HUES48 (cell line): ENCODE data around the gene PEX10.
A peak's percentile ranks its signal among the peaks of the same experiment; 100 is the strongest.

Source experiments
- H3K27ac ChIP-seq: one replicate; pipeline ENCODE4 v1.7.0; 2013; ENCODE audit warnings: low read depth, low read length, inconsistent platforms
- H3K27me3 ChIP-seq: 2 replicates; pipeline ENCODE4 v1.6.1; 2013; ENCODE audit warnings: mild to moderate bottlenecking, low read length; ENCODE audit not compliant: control insufficient read depth, insufficient read depth
- H3K36me3 ChIP-seq: 2 replicates; pipeline ENCODE4 v1.6.1; 2013; ENCODE audit warnings: low read length; ENCODE audit not compliant: control insufficient read depth, insufficient read depth
- H3K4me1 ChIP-seq: 2 replicates; pipeline ENCODE4 v1.6.1; 2013; ENCODE audit warnings: mild to moderate bottlenecking, low read length; ENCODE audit not compliant: control insufficient read depth, insufficient read depth
- H3K4me3 ChIP-seq: 2 replicates; pipeline ENCODE4 v1.5.1; 2013; ENCODE audit warnings: mild to moderate bottlenecking, low read depth, low read length
- H3K9ac ChIP-seq: 2 replicates; pipeline ENCODE4 v1.6.1; 2013; ENCODE audit warnings: mild to moderate bottlenecking, low read depth, low read length, moderate library complexity
- H3K9me3 ChIP-seq: 2 replicates; pipeline ENCODE4 v1.6.1; 2013; ENCODE audit warnings: low read length; ENCODE audit not compliant: control insufficient read depth, insufficient read depth

The PEX10 gene

DNA sequence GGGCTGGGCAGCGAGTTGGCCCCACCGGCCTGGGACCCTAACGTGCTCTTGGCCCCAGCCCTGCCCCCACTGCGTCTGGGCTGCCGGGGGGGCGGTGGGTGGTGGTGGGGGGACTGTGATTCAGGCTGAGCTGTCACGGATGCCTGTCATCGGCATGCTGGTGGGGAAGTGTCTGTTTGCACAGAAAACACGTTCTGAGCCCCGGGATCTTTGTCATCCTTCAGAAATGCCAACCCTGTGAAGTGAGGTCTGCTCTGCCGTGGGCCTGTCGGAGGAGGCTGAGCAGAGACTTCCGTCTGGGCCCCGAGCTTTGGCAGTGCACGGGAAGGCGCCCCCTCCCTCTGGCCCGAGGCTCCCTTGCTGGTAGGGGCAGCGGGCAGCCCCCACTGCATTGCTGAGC lies 39.4 kb upstream of the PEX10 start:
- Histone ChIP-seq H3K27ac (no peak overlapping the region), H3K9me3 (no peaks in the 10 kb centered on the region), H3K36me3 (no peaks in the 10 kb centered on the region), H3K9ac (no peak overlapping the region), H3K27me3 (no peaks in the 10 kb centered on the region), H3K4me1 (peaks cover 17% of the 10 kb centered on the region; the same call in 1 of the 2 replicates), H3K4me3 (no peak overlapping the region)

DNA sequence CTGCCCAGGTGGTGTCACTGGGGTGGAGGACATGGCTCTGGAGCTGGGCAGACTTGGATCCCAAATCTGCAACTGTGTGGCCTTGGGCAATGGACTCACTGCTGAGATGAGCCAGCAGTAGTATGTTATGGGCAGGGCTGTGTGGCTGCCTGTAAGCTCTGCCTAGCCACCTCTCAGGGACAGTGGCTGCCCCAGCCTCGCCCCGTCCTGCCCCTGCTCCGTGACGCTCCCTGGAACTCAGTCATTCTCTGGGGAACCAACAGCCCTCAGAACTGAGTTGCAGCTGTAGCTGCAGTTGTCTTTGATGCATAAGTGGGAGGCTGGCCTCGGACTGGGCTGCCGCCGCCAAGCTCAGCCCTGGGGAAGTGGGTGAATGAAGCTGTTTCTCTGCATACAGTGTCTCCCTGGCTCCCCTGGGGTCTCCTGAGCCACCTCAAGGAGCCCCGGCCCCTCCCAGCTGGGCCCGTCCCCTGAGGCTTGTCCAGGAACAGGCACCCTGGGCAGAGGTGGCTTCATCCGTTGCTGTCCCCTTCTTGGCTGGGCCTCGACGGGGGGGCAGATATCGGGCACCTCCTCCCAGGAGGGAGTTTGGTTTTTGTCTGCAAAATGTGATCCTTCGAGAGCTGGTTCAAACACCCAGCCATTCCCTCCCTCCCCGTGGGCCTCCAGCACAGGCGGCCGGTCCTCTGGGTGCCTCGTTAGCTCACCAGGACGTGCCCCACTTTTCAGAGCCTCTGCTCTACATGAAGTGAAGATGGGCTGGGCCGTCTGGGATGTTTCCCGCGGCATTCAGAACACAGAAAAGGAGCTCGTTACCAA lies 37.5 kb upstream of the PEX10 start:
- H3K9me3 ChIP-seq, result no peaks in the 10 kb centered on the region
- no peak overlapping the region for H3K9ac ChIP-seq
- H3K27ac ChIP-seq, result no peak overlapping the region
- peaks cover 19% of the 10 kb centered on the region; the same call in 1 of the 2 replicates for H3K4me1 ChIP-seq
- no peaks in the 10 kb centered on the region for H3K36me3 ChIP-seq
- peaks cover 6% of the 10 kb centered on the region for H3K27me3 ChIP-seq
- H3K4me3 ChIP-seq, result no peak overlapping the region

DNA sequence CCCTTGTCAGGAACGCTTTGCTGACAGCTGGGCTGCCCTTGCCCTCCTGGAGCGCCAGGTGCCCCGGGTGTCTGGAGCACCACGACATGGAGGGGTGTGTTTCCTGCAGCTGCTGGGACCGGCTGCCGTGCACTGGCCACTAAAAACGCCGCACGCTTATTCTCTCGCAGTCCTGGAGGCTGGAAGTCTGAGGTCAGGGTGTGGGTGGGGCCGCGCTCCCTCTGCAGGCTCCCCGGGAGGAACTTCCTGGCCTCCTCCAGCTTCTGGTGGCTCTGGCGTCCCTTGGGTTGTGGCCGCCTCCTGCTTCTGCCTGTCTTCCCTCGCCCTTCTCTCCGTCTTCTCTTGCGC lies 35.7 kb upstream of the PEX10 start:
- peaks cover 19% of the 10 kb centered on the region; the same call in 1 of the 2 replicates for H3K4me1 ChIP-seq
- H3K36me3 ChIP-seq, result no peaks in the 10 kb centered on the region
- no peak overlapping the region for H3K4me3 ChIP-seq
- peaks cover 22% of the 10 kb centered on the region for H3K27me3 ChIP-seq
- no peak overlapping the region for H3K27ac ChIP-seq
- H3K9me3 ChIP-seq, result no peaks in the 10 kb centered on the region
- H3K9ac ChIP-seq, result no peak overlapping the region

DNA sequence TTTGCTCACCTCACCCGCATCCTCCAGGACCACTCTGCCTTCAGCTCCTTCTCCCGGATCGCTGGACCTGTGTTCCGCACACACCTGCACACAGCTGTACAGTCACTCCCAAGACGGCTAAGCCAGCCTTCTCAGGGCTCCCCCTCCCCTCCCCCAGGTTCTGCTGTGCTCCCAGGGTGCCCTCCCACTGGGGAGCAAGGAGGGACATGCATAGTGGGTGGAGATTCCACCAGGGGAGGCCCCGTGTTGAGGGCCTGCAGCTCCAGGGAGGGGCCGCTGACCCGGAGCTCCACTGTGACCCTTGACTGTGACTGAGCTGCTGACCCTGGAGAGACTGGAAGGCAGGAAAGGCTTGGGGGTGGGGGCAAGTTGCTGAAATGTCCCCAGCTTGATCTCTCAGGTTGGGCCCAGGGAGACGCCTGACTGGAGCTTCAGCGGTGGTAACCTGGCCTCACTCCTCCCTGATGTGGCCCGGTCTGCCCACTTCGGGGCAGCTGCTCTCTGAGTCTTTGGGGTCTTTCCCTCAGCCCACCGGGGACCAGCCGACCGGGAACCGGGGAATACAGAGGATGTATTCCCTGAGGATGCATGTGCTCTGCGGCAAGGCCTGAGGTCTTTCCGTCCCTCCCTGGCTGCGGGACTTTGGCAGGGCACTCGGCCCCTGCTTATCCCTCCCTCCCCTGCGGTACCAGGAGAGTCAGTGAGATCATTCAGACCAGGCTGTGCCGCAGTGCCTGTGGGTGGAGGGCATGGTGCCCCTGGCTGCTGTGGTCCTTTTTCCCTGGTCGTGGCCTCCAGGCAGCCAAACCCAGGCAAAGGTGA lies 35.1 kb upstream of the PEX10 start:
- no peak overlapping the region for H3K27ac ChIP-seq
- peaks cover 28% of the 10 kb centered on the region for H3K27me3 ChIP-seq
- peaks cover 19% of the 10 kb centered on the region; the same call in 1 of the 2 replicates for H3K4me1 ChIP-seq
- H3K36me3 ChIP-seq, result no peaks in the 10 kb centered on the region
- no peak overlapping the region for H3K9ac ChIP-seq
- H3K9me3 ChIP-seq, result no peaks in the 10 kb centered on the region
- H3K4me3 ChIP-seq, result no peak overlapping the region

DNA sequence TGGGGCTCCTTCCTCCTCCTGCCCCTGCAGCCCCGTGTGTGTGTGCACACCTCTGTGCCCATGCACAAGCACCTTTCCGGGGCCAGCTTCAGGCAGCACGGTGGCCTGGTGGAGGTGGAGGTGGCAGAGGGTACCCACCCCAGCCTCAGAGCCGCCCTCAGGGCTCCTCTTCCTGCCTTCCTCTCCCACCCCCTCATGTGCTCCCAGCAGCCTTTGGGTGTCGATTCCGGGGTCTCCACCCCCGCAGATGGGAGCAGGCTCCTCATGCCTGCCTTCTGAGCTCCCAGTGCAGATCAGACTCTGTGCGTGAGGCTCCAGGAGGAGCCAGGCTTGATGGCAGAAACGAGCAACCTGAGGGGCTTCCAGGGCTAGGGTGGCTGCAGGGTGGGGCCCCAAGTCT lies 34.5 kb upstream of the PEX10 start:
- peaks cover 34% of the 10 kb centered on the region for H3K27me3 ChIP-seq
- peaks cover 19% of the 10 kb centered on the region; the same call in 1 of the 2 replicates for H3K4me1 ChIP-seq
- H3K36me3 ChIP-seq, result no peaks in the 10 kb centered on the region
- no peaks in the 10 kb centered on the region for H3K9me3 ChIP-seq
- no peak overlapping the region for H3K4me3 ChIP-seq
- H3K9ac ChIP-seq, result no peak overlapping the region
- no peak overlapping the region for H3K27ac ChIP-seq

DNA sequence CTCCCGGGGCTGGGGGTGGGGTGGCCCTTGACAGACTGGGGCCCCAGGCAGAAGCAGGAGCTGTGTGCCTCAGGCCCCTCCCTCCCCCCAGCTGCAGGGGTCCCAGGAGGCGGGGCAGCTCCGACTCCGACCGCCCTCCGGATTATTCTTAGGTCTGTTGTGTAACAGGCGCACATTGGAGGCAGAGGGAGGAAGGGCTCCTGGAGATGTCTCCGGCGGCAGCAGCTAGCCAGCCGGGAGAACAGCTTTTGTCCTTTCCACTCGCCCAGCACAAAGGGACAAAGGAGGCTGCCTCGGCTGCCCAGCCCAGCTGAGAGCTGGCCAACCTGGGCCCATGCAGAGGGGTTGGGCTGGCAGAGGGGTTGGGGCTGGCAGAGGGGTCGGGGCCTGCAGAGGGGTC lies 34.0 kb upstream of the PEX10 start:
- peaks cover 39% of the 10 kb centered on the region for H3K27me3 ChIP-seq
- H3K4me3 ChIP-seq, result no peak overlapping the region
- no peak overlapping the region for H3K9ac ChIP-seq
- H3K9me3 ChIP-seq, result no peaks in the 10 kb centered on the region
- no peak overlapping the region for H3K27ac ChIP-seq
- peaks cover 19% of the 10 kb centered on the region; the same call in 1 of the 2 replicates for H3K4me1 ChIP-seq
- no peaks in the 10 kb centered on the region for H3K36me3 ChIP-seq

DNA sequence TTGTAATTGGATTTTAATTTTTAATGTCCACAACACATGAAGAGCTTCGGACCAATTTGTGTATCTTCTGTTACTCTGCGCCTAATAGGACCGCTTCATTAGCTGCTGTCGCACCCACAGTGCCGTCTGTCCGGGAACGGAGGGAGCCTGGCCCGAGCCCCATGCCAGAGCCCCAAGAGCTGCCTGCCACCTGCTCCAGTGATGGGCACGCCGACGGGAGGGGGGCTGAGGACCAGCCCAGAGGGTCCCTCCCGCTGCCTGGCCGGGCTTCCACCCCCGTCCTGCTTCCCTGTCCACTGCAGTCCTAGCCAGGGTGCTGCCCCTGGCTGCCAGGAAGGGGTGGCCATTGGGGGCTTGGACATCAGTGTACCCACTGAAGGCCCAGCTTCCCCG lies 33.5 kb upstream of the PEX10 start:
- Histone ChIP-seq H3K27me3 (peaks cover 40% of the 10 kb centered on the region), H3K27ac (no peak overlapping the region), H3K36me3 (no peaks in the 10 kb centered on the region), H3K4me3 (no peak overlapping the region), H3K4me1 (peaks cover 19% of the 10 kb centered on the region; the same call in 1 of the 2 replicates), H3K9me3 (no peaks in the 10 kb centered on the region), H3K9ac (no peak overlapping the region)

DNA sequence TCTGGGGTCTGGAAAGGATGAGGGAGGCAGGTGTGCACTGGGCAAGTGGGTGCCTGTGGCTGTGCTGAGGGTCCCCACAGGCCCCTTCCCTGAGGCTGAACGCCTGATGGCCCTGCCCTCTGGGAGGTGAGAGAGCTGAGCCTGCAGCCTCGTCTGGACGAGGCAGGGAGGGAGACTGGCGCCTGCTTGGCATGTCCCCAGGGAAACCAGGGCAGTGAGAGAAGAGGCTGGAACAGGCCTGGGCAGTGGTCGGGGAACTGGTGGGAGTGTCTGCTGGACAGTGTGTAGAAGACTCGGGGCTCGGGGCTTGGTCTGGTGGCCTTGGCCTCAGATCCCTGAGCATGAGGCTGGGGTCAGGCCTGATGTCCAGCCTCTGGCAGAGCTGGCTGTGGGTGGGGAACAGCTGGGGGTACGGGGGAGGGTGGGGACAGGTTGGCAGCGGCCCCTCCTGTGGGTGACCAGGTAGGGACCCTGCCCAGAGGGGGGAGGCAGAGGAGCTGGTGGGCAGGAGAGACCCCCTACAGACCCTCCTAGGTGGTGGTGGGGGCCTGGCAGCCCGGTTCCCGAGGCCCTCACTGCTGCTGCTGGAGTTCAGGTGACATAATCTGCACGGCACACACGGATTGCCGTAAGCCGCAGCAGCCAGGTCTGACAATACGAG lies 32.9 kb upstream of the PEX10 start:
- peaks cover 19% of the 10 kb centered on the region; the same call in 1 of the 2 replicates for H3K4me1 ChIP-seq
- peaks cover 40% of the 10 kb centered on the region for H3K27me3 ChIP-seq

DNA sequence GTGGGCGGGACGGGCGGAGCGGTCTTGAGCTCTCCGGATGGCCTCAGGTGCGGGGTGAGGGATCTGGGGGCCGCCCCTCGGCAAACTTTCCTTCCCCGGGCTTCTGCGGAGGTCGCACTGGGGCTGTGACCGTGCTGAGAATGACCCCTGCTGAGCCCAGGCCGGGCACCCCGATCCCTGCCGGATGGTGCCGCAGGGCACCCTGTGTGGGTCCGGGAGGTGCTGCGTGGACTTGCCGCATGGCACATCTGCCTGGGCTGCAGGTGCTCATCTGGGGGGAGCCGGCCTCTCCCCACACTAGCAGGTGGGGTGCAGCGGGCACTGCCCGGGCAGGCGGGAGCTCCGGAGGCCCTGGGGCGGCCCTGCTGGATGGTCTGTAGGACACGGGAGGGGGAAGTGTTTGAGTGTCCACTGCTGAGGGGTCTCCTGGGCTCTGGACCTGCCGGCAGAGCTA lies 31.8 kb upstream of the PEX10 start:
- Histone ChIP-seq H3K4me3 (no peak overlapping the region), H3K27ac (no peak overlapping the region), H3K9me3 (no peaks in the 10 kb centered on the region), H3K4me1 (peaks cover 19% of the 10 kb centered on the region; the same call in 1 of the 2 replicates), H3K9ac (no peak overlapping the region), H3K27me3 (peaks cover 40% of the 10 kb centered on the region), H3K36me3 (no peaks in the 10 kb centered on the region)

More for the DNA sequence above, 32.9 kb upstream of the PEX10 start:
- H3K9me3 ChIP-seq, result no peaks in the 10 kb centered on the region
- H3K9ac ChIP-seq, result no peak overlapping the region
- no peaks in the 10 kb centered on the region for H3K36me3 ChIP-seq
- H3K4me3 ChIP-seq, result no peak overlapping the region
- H3K27ac ChIP-seq, result no peak overlapping the region

DNA sequence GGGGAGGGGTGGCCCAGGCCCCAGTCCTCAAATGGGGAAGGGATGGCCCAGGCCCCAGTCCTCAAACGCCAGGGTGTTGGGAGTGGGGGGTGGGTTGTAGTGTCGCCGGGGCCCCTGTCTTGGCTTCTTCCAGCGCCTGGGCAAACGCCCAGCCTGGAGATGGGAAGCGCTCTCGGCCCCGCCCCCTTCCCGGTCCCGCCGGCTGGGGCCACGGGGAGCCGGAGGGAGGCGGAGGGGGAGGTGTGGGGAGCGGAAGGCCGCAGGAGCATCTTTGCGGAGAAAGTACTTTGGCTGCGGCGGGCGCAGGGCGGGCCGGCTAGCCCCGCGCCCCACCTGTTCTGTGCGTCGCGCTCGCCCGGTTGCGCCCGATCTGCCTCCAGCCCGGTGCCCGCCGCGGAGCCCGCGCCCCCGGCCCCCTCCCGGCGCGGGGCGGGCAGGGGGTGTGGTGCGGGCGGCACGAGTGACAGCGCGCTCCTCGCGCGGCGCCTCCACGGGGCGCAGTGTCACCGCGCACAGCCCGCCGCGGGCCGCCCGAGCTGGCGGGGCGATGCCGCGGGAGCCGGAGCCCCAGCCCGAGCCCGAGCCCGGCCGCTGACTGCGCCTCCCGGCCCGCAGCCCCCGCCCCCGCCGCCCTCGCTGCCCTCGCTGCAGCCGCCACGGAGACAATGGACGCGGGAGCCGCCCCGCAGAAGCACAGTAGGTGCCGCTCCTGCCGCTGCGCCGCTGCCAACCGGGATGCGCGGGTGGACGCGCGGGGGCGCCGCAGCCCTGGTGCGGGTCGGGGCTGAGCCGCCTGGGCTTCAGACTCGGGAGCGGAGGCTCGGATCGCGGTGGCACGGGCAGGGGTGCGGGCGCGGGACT lies 31.1 kb upstream of the PEX10 start:
- peaks cover 19% of the 10 kb centered on the region; the same call in 1 of the 2 replicates for H3K4me1 ChIP-seq
- H3K27ac ChIP-seq, result no peak overlapping the region
- H3K4me3 ChIP-seq, result peak overlapping the region; percentile 37; the same call in 1 of the 2 replicates
- H3K27me3 ChIP-seq, result peaks cover 40% of the 10 kb centered on the region
- no peak overlapping the region for H3K9ac ChIP-seq
- H3K36me3 ChIP-seq, result no peaks in the 10 kb centered on the region
- no peaks in the 10 kb centered on the region for H3K9me3 ChIP-seq
